H9 (cell line): ENCODE measurements around the gene EYA4. TPM values are rescaled to one million over a fixed set of nuclear protein-coding genes. Genes with fewer than 3 reads are reported as not detected.

Source experiments
- DNase-seq: peaks from one replicate; pipeline ENCODE4 v3.0.0-alpha.2; 2017
- H2AFZ ChIP-seq: one replicate; pipeline ENCODE4 v1.6.1; 2013; ENCODE audit warnings: mild to moderate bottlenecking, low read length, control low read depth, moderate library complexity
- H2AK5ac ChIP-seq: 2 replicates; pipeline ENCODE4 v1.6.1; 2013; ENCODE audit warnings: low read length, control low read depth, mixed read lengths; ENCODE audit not compliant: insufficient read length
- H2BK120ac ChIP-seq: one replicate; pipeline ENCODE4 v1.6.1; 2013; ENCODE audit warnings: low read depth, mild to moderate bottlenecking, low read length, control low read depth, inconsistent platforms; ENCODE audit not compliant: poor library complexity, severe bottlenecking
- H2BK12ac ChIP-seq: 2 replicates; pipeline ENCODE4 v1.6.1; 2013; ENCODE audit warnings: low read length, control low read depth, mixed read lengths, low read depth; ENCODE audit not compliant: insufficient read length
- H2BK15ac ChIP-seq: 2 replicates; pipeline ENCODE4 v1.6.1; 2013; ENCODE audit warnings: low read depth, low read length, control low read depth
- H2BK20ac ChIP-seq: one replicate; pipeline ENCODE4 v1.6.1; 2013; ENCODE audit warnings: low read depth, mild to moderate bottlenecking, low read length, control low read depth, inconsistent platforms; ENCODE audit not compliant: poor library complexity, severe bottlenecking
- H2BK5ac ChIP-seq: 2 replicates; pipeline ENCODE4 v1.6.1; 2013; ENCODE audit warnings: low read length, control low read depth, mixed read lengths; ENCODE audit not compliant: insufficient read length
- H3K14ac ChIP-seq: 2 replicates; pipeline ENCODE4 v1.6.1; 2013; ENCODE audit warnings: low read length, control low read depth; ENCODE audit not compliant: insufficient read depth
- H3K18ac ChIP-seq: 2 replicates; pipeline ENCODE4 v1.6.1; 2013; ENCODE audit warnings: low read depth, mild to moderate bottlenecking, mixed read lengths, low read length, control low read depth; ENCODE audit not compliant: insufficient read length
- H3K23ac ChIP-seq: 2 replicates; pipeline ENCODE4 v1.6.1; 2013; ENCODE audit warnings: low read length, control low read depth, mixed read lengths, low read depth; ENCODE audit not compliant: insufficient read length
- H3K23me2 ChIP-seq: 2 replicates; pipeline ENCODE4 v1.6.1; 2013; ENCODE audit warnings: low read depth, mild to moderate bottlenecking, mixed read lengths, low read length, control low read depth; ENCODE audit not compliant: insufficient read length, poor library complexity, severe bottlenecking
- H3K27ac ChIP-seq: 2 replicates; pipeline ENCODE4 v1.5.1; 2013; ENCODE audit warnings: low read length, control low read depth, mixed read lengths, low read depth; ENCODE audit not compliant: insufficient read length
- H3K27me3 ChIP-seq: 2 replicates; pipeline ENCODE4 v1.6.1; 2013; ENCODE audit warnings: low read length, control low read depth, inconsistent platforms; ENCODE audit not compliant: insufficient read depth
- H3K4ac ChIP-seq: 2 replicates; pipeline ENCODE4 v1.6.1; 2013; ENCODE audit warnings: low read depth, mild to moderate bottlenecking, control low read depth, inconsistent platforms, low read length, moderate library complexity
- H3K4me1 ChIP-seq: 2 replicates; pipeline ENCODE4 v1.6.1; 2013; ENCODE audit warnings: low read length, control low read depth, inconsistent platforms; ENCODE audit not compliant: insufficient read depth
- H3K4me2 ChIP-seq: 2 replicates; pipeline ENCODE4 v1.6.1; 2013; ENCODE audit warnings: low read length, control low read depth, mixed read lengths; ENCODE audit not compliant: insufficient read length, insufficient read depth
- H3K56ac ChIP-seq: 2 replicates; pipeline ENCODE4 v1.6.1; 2013; ENCODE audit warnings: low read depth, mild to moderate bottlenecking, mixed read lengths, low read length, control low read depth; ENCODE audit not compliant: insufficient read length
- H3K79me1 ChIP-seq: 2 replicates; pipeline ENCODE4 v1.6.1; 2013; ENCODE audit warnings: low read depth, mild to moderate bottlenecking, moderate library complexity, low read length, control low read depth, inconsistent platforms; ENCODE audit not compliant: insufficient read depth, poor library complexity, severe bottlenecking
- H3K79me2 ChIP-seq: 2 replicates; pipeline ENCODE4 v1.6.1; 2013; ENCODE audit warnings: low read length, control low read depth, inconsistent platforms; ENCODE audit not compliant: insufficient read depth
- H3K9ac ChIP-seq: 2 replicates; pipeline ENCODE4 v1.6.1; 2013; ENCODE audit warnings: low read length, control low read depth, mixed read lengths; ENCODE audit not compliant: insufficient read length; ENCODE audit errors: extremely low read depth
- H3K9me3 ChIP-seq: one replicate; pipeline ENCODE4 v1.6.1; 2013; ENCODE audit warnings: low read depth, low read length, inconsistent platforms; ENCODE audit not compliant: control insufficient read depth
- H3T11ph ChIP-seq: one replicate; pipeline ENCODE4 v1.6.1; 2013; ENCODE audit warnings: mild to moderate bottlenecking, low read length, control low read depth, inconsistent platforms
- H4K20me1 ChIP-seq: one replicate; pipeline ENCODE4 v1.6.1; 2013; ENCODE audit not compliant: control insufficient read depth, insufficient read length, insufficient read depth
- H4K5ac ChIP-seq: 2 replicates; pipeline ENCODE4 v1.6.1; 2013; ENCODE audit warnings: low read depth, mild to moderate bottlenecking, mixed read lengths, low read length, control low read depth; ENCODE audit not compliant: insufficient read length
- H4K8ac ChIP-seq: replicated peaks from 2 replicates; pipeline ENCODE4 v1.6.1; 2013; ENCODE audit warnings: low read length, control low read depth, mixed read lengths, low read depth; ENCODE audit not compliant: insufficient read length
- H4K91ac ChIP-seq: 2 replicates; pipeline ENCODE4 v1.6.1; 2013; ENCODE audit warnings: low read depth, mild to moderate bottlenecking, moderate library complexity, mixed read lengths, low read length, control low read depth; ENCODE audit not compliant: insufficient read length
- H3K27ac Mint-ChIP-seq, 3 experiments: 2 replicates in 2 of 3; 3 replicates in 1 of 3; pipeline ENCODE4 v1.8.0; 2020 to 2021; ENCODE audit warnings: mixed read lengths in 3 of 3, mild to moderate bottlenecking in 1 of 3, moderate library complexity in 1 of 3
- H3K27me3 Mint-ChIP-seq: 2 replicates; pipeline ENCODE4 v1.8.0; 2021; ENCODE audit warnings: low read depth, mild to moderate bottlenecking, moderate library complexity, mixed read lengths
- H3K36me3 Mint-ChIP-seq, 3 experiments: 2 replicates in 2 of 3; 3 replicates in 1 of 3; pipeline ENCODE4 v1.8.0; 2020 to 2021; ENCODE audit warnings: low read depth in 3 of 3, mixed read lengths in 3 of 3; ENCODE audit not compliant: insufficient read depth in 1 of 3
- H3K4me1 Mint-ChIP-seq, 2 experiments: 2 replicates each; pipeline ENCODE4 v1.8.0; 2020; ENCODE audit warnings: mixed read lengths in 2 of 2
- H3K4me3 Mint-ChIP-seq, 2 experiments: 2 replicates in 1 of 2; 3 replicates in 1 of 2; pipeline ENCODE4 v1.8.0; 2020 to 2021; ENCODE audit warnings: mild to moderate bottlenecking in 2 of 2, mixed read lengths in 2 of 2, moderate library complexity in 1 of 2
- H3K9me3 Mint-ChIP-seq, 2 experiments: 2 replicates in 1 of 2; 3 replicates in 1 of 2; pipeline ENCODE4 v1.8.0; 2020; ENCODE audit warnings: mild to moderate bottlenecking in 2 of 2, mixed read lengths in 2 of 2, moderate library complexity in 1 of 2
- WGBS: extraction: QIAGEN DNeasy Blood & Tissue Kit; methylation state at CpG from one replicate; pipeline ENCODE4 v1.1.7; 2013; ENCODE audit warnings: missing lambda C conversion rate, low lambda C conversion rate, mixed read lengths; ENCODE audit not compliant: insufficient read length; ENCODE audit errors: extremely low coverage; 5-methylcytosine and 5-hydroxymethylcytosine counted together
- total RNA-seq: library from RNA; stranded (reverse); gene quantifications from 2 replicates; pipeline ENCODE4 v1.2.1, GENCODE V29; 2021
- TF ChIP-seq, protein P1 (sequence below): fragments of 200-600 bp; sonication (generic); conservative IDR thresholded peaks from 3 replicates; pipeline ENCODE4 v1.8.0; 2021; ENCODE audit warnings: antibody characterized with exemption, mild to moderate bottlenecking

EYA4 gene
- total RNA-seq, 1 experiment from 2014 or later, result 0.26 TPM

DNA sequence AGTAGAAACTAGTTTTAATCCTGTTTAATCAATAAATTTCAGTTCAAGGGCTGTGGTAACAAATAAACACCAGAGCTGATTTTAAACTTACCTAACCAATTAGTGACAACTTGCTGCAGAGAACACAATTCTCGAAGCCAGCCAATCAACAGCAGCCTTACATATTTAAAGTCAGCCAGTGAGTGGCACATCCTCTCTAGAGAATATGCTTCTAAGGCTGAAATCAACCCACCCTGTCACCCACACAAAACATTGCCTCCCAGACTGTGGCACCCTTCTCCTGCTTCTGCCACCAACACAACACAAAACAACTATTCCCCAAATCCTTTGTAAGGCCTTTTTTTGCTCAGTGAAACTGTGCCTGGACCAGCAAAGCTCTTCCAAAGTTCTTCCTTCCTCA lies 306.0 kb downstream of the EYA4 start:
- Mint-ChIP-seq H3K27ac (no peak overlapping the region; a peak in 1 of 7 replicates), H3K4me1 (peaks cover 26 to 29% of the 10 kb centered on the region in 2 experiments), H3K9me3 (no peaks in the 10 kb centered on the region), H3K27me3 (no peaks in the 10 kb centered on the region), H3K36me3 (no peaks in the 10 kb centered on the region; a peak in 1 of 7 replicates), H3K4me3 (no peak overlapping the region; a peak in 1 of 5 replicates)
- H3T11ph ChIP-seq, result no peak overlapping the region
- H3K27me3 ChIP-seq, result no peaks in the 10 kb centered on the region
- H3K14ac ChIP-seq, result no peak overlapping the region
- DNase-seq, result no peak
- H4K20me1 ChIP-seq, result no peaks in the 10 kb centered on the region
- H3K27ac ChIP-seq, result no peak overlapping the region
- no peak overlapping the region for H3K4me2 ChIP-seq
- no peak overlapping the region for H3K4ac ChIP-seq
- H3K18ac ChIP-seq, result no peak overlapping the region
- no peak overlapping the region for H2BK20ac ChIP-seq
- H3K9me3 ChIP-seq, result no peaks in the 10 kb centered on the region
- H3K9ac ChIP-seq, result no peak overlapping the region
- TF ChIP-seq, protein P1, sequence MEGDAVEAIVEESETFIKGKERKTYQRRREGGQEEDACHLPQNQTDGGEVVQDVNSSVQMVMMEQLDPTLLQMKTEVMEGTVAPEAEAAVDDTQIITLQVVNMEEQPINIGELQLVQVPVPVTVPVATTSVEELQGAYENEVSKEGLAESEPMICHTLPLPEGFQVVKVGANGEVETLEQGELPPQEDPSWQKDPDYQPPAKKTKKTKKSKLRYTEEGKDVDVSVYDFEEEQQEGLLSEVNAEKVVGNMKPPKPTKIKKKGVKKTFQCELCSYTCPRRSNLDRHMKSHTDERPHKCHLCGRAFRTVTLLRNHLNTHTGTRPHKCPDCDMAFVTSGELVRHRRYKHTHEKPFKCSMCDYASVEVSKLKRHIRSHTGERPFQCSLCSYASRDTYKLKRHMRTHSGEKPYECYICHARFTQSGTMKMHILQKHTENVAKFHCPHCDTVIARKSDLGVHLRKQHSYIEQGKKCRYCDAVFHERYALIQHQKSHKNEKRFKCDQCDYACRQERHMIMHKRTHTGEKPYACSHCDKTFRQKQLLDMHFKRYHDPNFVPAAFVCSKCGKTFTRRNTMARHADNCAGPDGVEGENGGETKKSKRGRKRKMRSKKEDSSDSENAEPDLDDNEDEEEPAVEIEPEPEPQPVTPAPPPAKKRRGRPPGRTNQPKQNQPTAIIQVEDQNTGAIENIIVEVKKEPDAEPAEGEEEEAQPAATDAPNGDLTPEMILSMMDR, result no peak
- H2BK5ac ChIP-seq, result no peak overlapping the region
- H2BK15ac ChIP-seq, result no peak overlapping the region
- H4K5ac ChIP-seq, result no peak overlapping the region
- H2AK5ac ChIP-seq, result no peak overlapping the region
- no peak overlapping the region for H4K91ac ChIP-seq
- H3K4me1 ChIP-seq, result peaks cover 3% of the 10 kb centered on the region; the same call in 1 of the 2 replicates
- no peaks in the 10 kb centered on the region for H3K79me2 ChIP-seq
- WGBS, result no CpG with 5 or more reads among the region's 1 CpG
- no peak overlapping the region for H4K8ac ChIP-seq
- no peak overlapping the region for H2BK120ac ChIP-seq
- H3K23me2 ChIP-seq, result no peaks in the 10 kb centered on the region
- H3K56ac ChIP-seq, result no peak overlapping the region
- H2AFZ ChIP-seq, result no peak overlapping the region
- no peak overlapping the region for H3K23ac ChIP-seq
- H3K79me1 ChIP-seq, result no peaks in the 10 kb centered on the region
- H2BK12ac ChIP-seq, result no peak overlapping the region
